SK-N-SH treated with all-trans-retinoic acid at 6 μM for 48 hours (cell line): Measurements from ENCODE around the gene DPYD.
A peak's percentile ranks its signal among the peaks of the same experiment; 100 is the strongest.

Experiments used
- ATAC-seq: fragments of 200-7000 bp; cut with Tn5 transposase; 3 replicates; pipeline ENCODE4 v1.9.1; 2020; ENCODE audit warnings: mild to moderate bottlenecking, moderate library complexity
- ARNTL ChIP-seq: fragments of 450-650 bp; formaldehyde crosslinking; IDR thresholded peaks from 2 replicates; pipeline ENCODE4 v1.5.0; 2020; ENCODE audit warnings: low read depth, mild to moderate bottlenecking, moderate library complexity, borderline replicate concordance
- BACH2 ChIP-seq: fragments of 250-450 bp; sonication (Bioruptor Pico); IDR thresholded peaks from 2 replicates; pipeline ENCODE4 v1.9.0; 2021; ENCODE audit warnings: mild to moderate bottlenecking, borderline replicate concordance
- CSDC2 ChIP-seq: fragments of 250-450 bp; sonication (Bioruptor Pico); IDR thresholded peaks from 2 replicates; pipeline ENCODE4 v1.5.0; 2020; ENCODE audit warnings: mild to moderate bottlenecking, moderate library complexity
- GLIS3 ChIP-seq: fragments of 250-450 bp; sonication (Bioruptor Pico); IDR thresholded peaks from 2 replicates; pipeline ENCODE4 v1.5.0; 2020; ENCODE audit warnings: mild to moderate bottlenecking, moderate library complexity
- ISL1 ChIP-seq: fragments of 250-450 bp; sonication (Bioruptor Pico); IDR thresholded peaks from 2 replicates; pipeline ENCODE4 v2.1.2; 2022; ENCODE audit warnings: mild to moderate bottlenecking, moderate library complexity
- OSR1 ChIP-seq: fragments of 250-450 bp; sonication (Bioruptor Pico); IDR thresholded peaks from 2 replicates; pipeline ENCODE4 v1.8.0; 2022; ENCODE audit warnings: moderate library complexity, mild to moderate bottlenecking, inconsistent platforms
- PPARA ChIP-seq: fragments of 250-450 bp; sonication (Bioruptor Pico); IDR thresholded peaks from 2 replicates; pipeline ENCODE4 v1.5.0; 2020; ENCODE audit warnings: mild to moderate bottlenecking, borderline replicate concordance
- RARB ChIP-seq: fragments of 250-450 bp; sonication (Bioruptor Pico); IDR thresholded peaks from 2 replicates; pipeline ENCODE4 v1.8.0; 2021; ENCODE audit warnings: mild to moderate bottlenecking, moderate library complexity
- SNAI2 ChIP-seq: fragments of 250-450 bp; sonication (Bioruptor Pico); IDR thresholded peaks from 2 replicates; pipeline ENCODE4 v1.5.0; 2020; ENCODE audit warnings: mild to moderate bottlenecking, moderate library complexity
- TCF4 ChIP-seq: fragments of 250-450 bp; sonication (Bioruptor Pico); IDR thresholded peaks from 2 replicates; pipeline ENCODE4 v1.8.0; 2021; ENCODE audit warnings: mild to moderate bottlenecking, moderate library complexity, borderline replicate concordance
- TOX ChIP-seq: fragments of 250-450 bp; sonication (Bioruptor Pico); IDR thresholded peaks from 2 replicates; pipeline ENCODE4 v1.8.0; 2021; ENCODE audit warnings: mild to moderate bottlenecking, moderate library complexity, borderline replicate concordance
- ZC3H10 ChIP-seq: fragments of 250-450 bp; sonication (Bioruptor Pico); IDR thresholded peaks from 2 replicates; pipeline ENCODE4 v1.5.1; 2021; ENCODE audit warnings: mild to moderate bottlenecking, moderate library complexity
- ZFP3 ChIP-seq: fragments of 250-450 bp; sonication (Bioruptor Pico); IDR thresholded peaks from 2 replicates; pipeline ENCODE4 v1.5.0; 2020; ENCODE audit warnings: mild to moderate bottlenecking, moderate library complexity
- ZFP30 ChIP-seq: fragments of 450-650 bp; formaldehyde crosslinking; IDR thresholded peaks from 2 replicates; pipeline ENCODE4 v1.5.0; 2022; ENCODE audit warnings: mild to moderate bottlenecking, moderate library complexity
- ZNF565 ChIP-seq: fragments of 450-650 bp; formaldehyde crosslinking; conservative IDR thresholded peaks from 2 replicates; pipeline ENCODE4 v1.5.0; 2020; ENCODE audit warnings: low read depth, mild to moderate bottlenecking, moderate library complexity
- ZNF70 ChIP-seq: fragments of 450-650 bp; formaldehyde crosslinking; IDR thresholded peaks from 2 replicates; pipeline ENCODE4 v1.5.0; 2020; ENCODE audit warnings: mild to moderate bottlenecking, moderate library complexity
- ZNF8 ChIP-seq: fragments of 450-650 bp; formaldehyde crosslinking; IDR thresholded peaks from 2 replicates; pipeline ENCODE4 v1.5.0; 2020; ENCODE audit warnings: mild to moderate bottlenecking, moderate library complexity
- TF ChIP-seq, protein P1 (sequence below): fragments of 250-450 bp; sonication (Bioruptor Pico); IDR thresholded peaks from 2 replicates; pipeline ENCODE4 v1.5.1; 2021; ENCODE audit warnings: mild to moderate bottlenecking, moderate library complexity
- TF ChIP-seq, protein P2 (sequence below): fragments of 250-450 bp; sonication (Bioruptor Pico); IDR thresholded peaks from 2 replicates; pipeline ENCODE4 v1.5.0; 2020; ENCODE audit warnings: mild to moderate bottlenecking, moderate library complexity
- TF ChIP-seq, protein P3 (sequence below): fragments of 250-450 bp; sonication (Bioruptor Pico); IDR thresholded peaks from 2 replicates; pipeline ENCODE4 v1.8.0; 2021; ENCODE audit warnings: low read depth, mild to moderate bottlenecking, moderate library complexity, borderline replicate concordance
- TF ChIP-seq, protein P4 (sequence below): fragments of 250-450 bp; sonication (Bioruptor Pico); IDR thresholded peaks from 2 replicates; pipeline ENCODE4 v1.5.1; 2020; ENCODE audit warnings: low read depth, mild to moderate bottlenecking, moderate library complexity

DPYD gene

GRCh38 chr1:97647776-97648175 is 273.1 kb downstream of the DPYD start:
- TF ChIP-seq, protein P1, sequence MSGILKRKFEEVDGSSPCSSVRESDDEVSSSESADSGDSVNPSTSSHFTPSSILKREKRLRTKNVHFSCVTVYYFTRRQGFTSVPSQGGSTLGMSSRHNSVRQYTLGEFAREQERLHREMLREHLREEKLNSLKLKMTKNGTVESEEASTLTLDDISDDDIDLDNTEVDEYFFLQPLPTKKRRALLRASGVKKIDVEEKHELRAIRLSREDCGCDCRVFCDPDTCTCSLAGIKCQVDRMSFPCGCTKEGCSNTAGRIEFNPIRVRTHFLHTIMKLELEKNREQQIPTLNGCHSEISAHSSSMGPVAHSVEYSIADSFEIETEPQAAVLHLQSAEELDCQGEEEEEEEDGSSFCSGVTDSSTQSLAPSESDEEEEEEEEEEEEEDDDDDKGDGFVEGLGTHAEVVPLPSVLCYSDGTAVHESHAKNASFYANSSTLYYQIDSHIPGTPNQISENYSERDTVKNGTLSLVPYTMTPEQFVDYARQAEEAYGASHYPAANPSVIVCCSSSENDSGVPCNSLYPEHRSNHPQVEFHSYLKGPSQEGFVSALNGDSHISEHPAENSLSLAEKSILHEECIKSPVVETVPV (CRISPR knock-in tag), result no peak
- TF ChIP-seq ISL1 (CRISPR knock-in tag) (peak; percentile 79), TOX (CRISPR knock-in tag) (0 out of 2 replicates have a peak, but pooled peaks have one; percentile 48)
- ATAC-seq, result peak; percentile 93

DNA sequence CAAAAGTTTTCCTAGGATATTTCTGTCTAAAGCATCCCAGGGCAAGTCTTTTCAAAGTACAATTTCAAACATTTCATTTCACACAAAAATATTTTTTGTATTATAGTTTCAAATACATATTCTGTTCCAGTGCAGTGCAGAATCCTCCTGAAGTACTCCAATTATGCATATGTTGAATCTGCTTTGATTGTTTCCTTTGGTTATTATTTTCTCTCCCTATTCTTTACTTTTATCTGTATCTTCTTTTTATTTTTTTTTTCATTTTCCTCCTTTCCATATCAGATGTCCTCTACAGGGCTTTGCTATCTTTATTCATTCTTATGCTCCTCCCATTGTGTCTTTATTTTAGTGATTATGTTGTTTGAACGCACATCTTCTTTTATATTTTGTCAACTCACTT is 274.8 kb downstream of the DPYD start:
- TF ChIP-seq BACH2, result no peak
- TF ChIP-seq OSR1 (CRISPR knock-in tag), result no peak
- TF ChIP-seq RARB (CRISPR knock-in tag), result no peak
- TF ChIP-seq, protein P2, sequence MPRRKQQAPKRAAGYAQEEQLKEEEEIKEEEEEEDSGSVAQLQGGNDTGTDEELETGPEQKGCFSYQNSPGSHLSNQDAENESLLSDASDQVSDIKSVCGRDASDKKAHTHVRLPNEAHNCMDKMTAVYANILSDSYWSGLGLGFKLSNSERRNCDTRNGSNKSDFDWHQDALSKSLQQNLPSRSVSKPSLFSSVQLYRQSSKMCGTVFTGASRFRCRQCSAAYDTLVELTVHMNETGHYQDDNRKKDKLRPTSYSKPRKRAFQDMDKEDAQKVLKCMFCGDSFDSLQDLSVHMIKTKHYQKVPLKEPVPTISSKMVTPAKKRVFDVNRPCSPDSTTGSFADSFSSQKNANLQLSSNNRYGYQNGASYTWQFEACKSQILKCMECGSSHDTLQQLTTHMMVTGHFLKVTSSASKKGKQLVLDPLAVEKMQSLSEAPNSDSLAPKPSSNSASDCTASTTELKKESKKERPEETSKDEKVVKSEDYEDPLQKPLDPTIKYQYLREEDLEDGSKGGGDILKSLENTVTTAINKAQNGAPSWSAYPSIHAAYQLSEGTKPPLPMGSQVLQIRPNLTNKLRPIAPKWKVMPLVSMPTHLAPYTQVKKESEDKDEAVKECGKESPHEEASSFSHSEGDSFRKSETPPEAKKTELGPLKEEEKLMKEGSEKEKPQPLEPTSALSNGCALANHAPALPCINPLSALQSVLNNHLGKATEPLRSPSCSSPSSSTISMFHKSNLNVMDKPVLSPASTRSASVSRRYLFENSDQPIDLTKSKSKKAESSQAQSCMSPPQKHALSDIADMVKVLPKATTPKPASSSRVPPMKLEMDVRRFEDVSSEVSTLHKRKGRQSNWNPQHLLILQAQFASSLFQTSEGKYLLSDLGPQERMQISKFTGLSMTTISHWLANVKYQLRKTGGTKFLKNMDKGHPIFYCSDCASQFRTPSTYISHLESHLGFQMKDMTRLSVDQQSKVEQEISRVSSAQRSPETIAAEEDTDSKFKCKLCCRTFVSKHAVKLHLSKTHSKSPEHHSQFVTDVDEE (CRISPR knock-in tag), result no peak
- TF ChIP-seq TCF4 (CRISPR knock-in tag), result no peak
- TF ChIP-seq GLIS3 (CRISPR knock-in tag), result no peak
- TF ChIP-seq ZNF565 (CRISPR knock-in tag), result no peak
- TF ChIP-seq ZC3H10, result no peak
- TF ChIP-seq, protein P3, sequence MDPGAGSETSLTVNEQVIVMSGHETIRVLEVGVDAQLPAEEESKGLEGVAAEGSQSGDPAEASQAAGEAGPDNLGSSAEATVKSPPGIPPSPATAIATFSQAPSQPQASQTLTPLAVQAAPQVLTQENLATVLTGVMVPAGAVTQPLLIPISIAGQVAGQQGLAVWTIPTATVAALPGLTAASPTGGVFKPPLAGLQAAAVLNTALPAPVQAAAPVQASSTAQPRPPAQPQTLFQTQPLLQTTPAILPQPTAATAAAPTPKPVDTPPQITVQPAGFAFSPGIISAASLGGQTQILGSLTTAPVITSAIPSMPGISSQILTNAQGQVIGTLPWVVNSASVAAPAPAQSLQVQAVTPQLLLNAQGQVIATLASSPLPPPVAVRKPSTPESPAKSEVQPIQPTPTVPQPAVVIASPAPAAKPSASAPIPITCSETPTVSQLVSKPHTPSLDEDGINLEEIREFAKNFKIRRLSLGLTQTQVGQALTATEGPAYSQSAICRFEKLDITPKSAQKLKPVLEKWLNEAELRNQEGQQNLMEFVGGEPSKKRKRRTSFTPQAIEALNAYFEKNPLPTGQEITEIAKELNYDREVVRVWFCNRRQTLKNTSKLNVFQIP, result no peak
- no peak for TF ChIP-seq PPARA (CRISPR knock-in tag)
- no peak for TF ChIP-seq ARNTL (CRISPR knock-in tag)
- no peak for TF ChIP-seq ZNF8 (CRISPR knock-in tag)
- no peak for TF ChIP-seq SNAI2 (CRISPR knock-in tag)
- no peak for TF ChIP-seq ZFP30 (CRISPR knock-in tag)
- TF ChIP-seq, protein P1 (CRISPR knock-in tag), result no peak
- TF ChIP-seq CSDC2, result no peak
- TF ChIP-seq ZFP3 (CRISPR knock-in tag), result no peak
- no peak for TF ChIP-seq ZNF70
- ATAC-seq, result no peak

DNA sequence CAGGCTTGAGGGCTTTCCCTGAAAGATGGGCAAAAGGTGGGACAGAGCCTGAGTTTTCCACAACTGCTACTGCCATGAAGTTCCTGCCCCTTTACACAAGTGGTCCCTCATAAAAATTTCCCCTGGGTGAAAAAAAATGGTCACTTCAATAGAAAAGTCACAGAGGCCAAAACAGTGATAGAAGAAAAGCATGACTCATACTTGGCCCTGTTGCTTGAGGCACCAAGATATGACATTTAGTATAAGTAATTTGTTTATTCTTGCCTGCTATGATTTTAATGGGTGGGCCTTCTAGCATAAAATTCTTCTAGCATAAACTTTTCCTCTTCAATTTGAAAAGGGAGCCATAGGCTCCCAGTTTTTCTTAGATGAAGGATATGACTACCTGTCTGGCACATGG is 280.2 kb downstream of the DPYD start:
- TF ChIP-seq ZNF565 (CRISPR knock-in tag) (no peak), ZFP30 (CRISPR knock-in tag) (no peak), PPARA (CRISPR knock-in tag) (no peak), BACH2 (no peak), GLIS3 (CRISPR knock-in tag) (no peak), ARNTL (CRISPR knock-in tag) (no peak), CSDC2 (no peak), SNAI2 (CRISPR knock-in tag) (no peak), ZC3H10 (no peak), ISL1 (CRISPR knock-in tag) (no peak), OSR1 (CRISPR knock-in tag) (no peak), ZNF70 (no peak), TCF4 (CRISPR knock-in tag) (no peak)
- TF ChIP-seq, protein P2 (CRISPR knock-in tag), result no peak
- TF ChIP-seq, protein P1 (CRISPR knock-in tag), result no peak
- TF ChIP-seq, protein P4, sequence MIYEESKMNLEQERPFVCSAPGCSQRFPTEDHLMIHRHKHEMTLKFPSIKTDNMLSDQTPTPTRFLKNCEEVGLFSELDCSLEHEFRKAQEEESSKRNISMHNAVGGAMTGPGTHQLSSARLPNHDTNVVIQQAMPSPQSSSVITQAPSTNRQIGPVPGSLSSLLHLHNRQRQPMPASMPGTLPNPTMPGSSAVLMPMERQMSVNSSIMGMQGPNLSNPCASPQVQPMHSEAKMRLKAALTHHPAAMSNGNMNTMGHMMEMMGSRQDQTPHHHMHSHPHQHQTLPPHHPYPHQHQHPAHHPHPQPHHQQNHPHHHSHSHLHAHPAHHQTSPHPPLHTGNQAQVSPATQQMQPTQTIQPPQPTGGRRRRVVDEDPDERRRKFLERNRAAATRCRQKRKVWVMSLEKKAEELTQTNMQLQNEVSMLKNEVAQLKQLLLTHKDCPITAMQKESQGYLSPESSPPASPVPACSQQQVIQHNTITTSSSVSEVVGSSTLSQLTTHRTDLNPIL (CRISPR knock-in tag), result no peak
- TF ChIP-seq, protein P3, result no peak
- ATAC-seq, result peak; percentile 26; the same call in 1 of the 3 replicates
